Astrocyte of the cerebellum (primary cell): Measurements from ENCODE around the gene MAT1A.
"Not testable (repeated sequence)": the region's sequence is repeated elsewhere in the genome, so short reads cannot be mapped to it uniquely, and the experiment has no call there.

Experiments
- DNase-seq: peaks from one replicate; pipeline ENCODE4 v3.0.0-alpha.2; 2011; ENCODE audit warnings: low read depth
- H3K4me3 ChIP-seq: 2 replicates; pipeline ENCODE4 v1.5.1; 2011; ENCODE audit warnings: mild to moderate bottlenecking, low read depth, low read length, moderate library complexity
- CTCF ChIP-seq: IDR thresholded peaks from 2 replicates; pipeline ENCODE4 v1.5.1; 2012; ENCODE audit warnings: low read length, low read depth, moderate library complexity, mild to moderate bottlenecking; ENCODE audit errors: missing control alignments
- in situ Hi-C: cut with HindIII; loops from 2 replicates; pipeline ENCODE4 v1.10.0; 2017; ENCODE audit warnings: low sequenced_read_pairs

Gene MAT1A

GRCh38 chr10:80260295-80261243 lies 28.9 kb downstream of the MAT1A start:
- DNase-seq = peak; percentile 1
- in situ Hi-C loops = no loop called here
- peak; percentile 85 for TF ChIP-seq CTCF
- H3K4me3 ChIP-seq = no peak overlapping the region

GRCh38 chr10:80259405-80259871 lies 30.0 kb downstream of the MAT1A start:
- H3K4me3 ChIP-seq = no peak overlapping the region
- no peak for DNase-seq
- no peak for TF ChIP-seq CTCF
- in situ Hi-C loops = no loop called here

- in situ Hi-C loops, H3K4me3 ChIP-seq, DNase-seq: not testable (repeated sequence)
- TF ChIP-seq CTCF = peak; percentile 27
Measured at GRCh38 chr10:80256798-80257197, 32.7 kb downstream of the MAT1A start.

DNA sequence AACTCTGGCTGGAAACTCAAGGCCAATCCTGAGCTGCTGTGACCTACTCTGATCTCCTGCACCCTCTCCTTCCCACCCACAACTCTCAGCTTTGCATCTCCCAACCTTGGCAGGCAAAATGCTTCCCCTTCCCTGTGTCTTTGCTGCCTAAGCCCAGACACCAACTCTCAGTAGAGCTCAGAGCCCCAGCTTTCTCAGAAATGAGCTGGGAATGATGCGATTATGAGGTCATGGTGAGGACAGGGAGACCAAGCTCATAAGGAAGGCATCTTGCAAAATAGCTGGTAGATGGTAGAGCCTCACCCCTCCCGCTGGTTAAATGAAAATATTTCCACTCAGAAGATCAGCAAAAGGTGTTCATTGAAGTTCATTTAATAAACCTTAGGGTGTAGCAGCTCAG lies 34.7 kb downstream of the MAT1A start:
- DNase-seq, H3K4me3 ChIP-seq, in situ Hi-C loops: not testable (repeated sequence)

- H3K4me3 ChIP-seq, DNase-seq, in situ Hi-C loops: not testable (repeated sequence)
Measured at GRCh38 chr10:80253963-80254271, 35.5 kb downstream of the MAT1A start.

- no peak for TF ChIP-seq CTCF
- no peak overlapping the region for H3K4me3 ChIP-seq
Measured at GRCh38 chr10:80253266-80253962, 36.0 kb downstream of the MAT1A start.

DNA sequence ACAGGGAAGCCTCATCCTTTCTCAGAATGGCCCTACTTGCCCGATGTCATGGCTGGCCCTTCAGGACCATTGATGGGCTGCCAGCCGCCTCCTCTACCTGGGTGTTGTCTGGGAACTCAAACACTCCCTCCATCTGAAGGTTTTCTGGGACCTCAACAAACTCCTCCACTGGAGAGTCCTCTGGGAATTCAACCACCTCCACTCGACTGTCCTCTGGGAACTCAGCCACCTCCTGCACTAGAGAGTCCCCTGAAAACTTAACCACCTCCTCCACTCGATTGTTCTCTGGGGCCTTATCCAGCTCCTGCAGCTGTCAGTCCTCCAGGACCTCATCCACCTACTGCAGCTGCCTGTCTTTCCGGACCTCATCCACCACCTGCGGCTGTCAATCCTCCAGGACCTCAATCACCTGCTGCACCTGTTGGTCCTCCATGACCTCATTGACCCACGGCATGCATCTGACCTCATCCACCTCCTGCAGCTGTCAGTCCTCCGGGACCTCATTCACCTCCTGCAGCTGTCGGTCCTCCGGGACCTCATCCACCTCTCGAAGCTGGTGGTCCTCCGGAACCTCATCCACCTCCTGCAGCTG lies 37.1 kb downstream of the MAT1A start:
- no peak for TF ChIP-seq CTCF
- no peak for DNase-seq
- no peak overlapping the region for H3K4me3 ChIP-seq
- in situ Hi-C loops = no loop called here

More at GRCh38 chr10:80253266-80253962, 36.0 kb downstream of the MAT1A start:
- DNase-seq = no peak
- in situ Hi-C loops = no loop called here

DNA sequence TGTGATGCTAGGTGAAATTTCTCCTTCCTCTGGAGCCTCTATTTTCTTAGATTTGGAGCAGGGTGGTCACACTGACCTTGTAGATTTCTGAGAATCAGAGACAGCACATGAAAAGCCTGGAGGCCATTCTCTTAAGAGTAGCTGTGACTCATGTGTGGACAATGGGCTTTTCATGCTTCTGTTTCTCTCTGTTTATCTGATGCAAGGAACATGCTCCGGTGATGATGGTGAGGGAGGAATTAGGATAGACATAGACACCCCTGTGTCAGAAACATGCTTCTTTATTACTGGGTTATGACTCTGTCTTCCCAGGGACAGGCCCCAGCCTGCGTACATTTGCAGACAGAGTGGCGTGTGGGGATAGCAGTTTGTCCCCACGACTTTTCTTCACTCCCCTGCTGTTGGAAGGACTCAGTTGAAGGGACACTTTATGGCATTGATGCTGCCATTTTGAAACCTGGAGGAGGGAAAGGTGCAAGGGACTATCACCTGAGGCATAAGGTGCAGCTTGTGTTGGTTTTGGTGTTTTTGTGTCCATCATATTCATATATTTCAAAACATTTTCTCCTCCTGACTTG lies 37.7 kb downstream of the MAT1A start:
- DNase-seq, in situ Hi-C loops, H3K4me3 ChIP-seq: not testable (repeated sequence)

- DNase-seq, H3K4me3 ChIP-seq, in situ Hi-C loops: not testable (repeated sequence)
Measured at GRCh38 chr10:80250399-80250798, 39.1 kb downstream of the MAT1A start.

DNA sequence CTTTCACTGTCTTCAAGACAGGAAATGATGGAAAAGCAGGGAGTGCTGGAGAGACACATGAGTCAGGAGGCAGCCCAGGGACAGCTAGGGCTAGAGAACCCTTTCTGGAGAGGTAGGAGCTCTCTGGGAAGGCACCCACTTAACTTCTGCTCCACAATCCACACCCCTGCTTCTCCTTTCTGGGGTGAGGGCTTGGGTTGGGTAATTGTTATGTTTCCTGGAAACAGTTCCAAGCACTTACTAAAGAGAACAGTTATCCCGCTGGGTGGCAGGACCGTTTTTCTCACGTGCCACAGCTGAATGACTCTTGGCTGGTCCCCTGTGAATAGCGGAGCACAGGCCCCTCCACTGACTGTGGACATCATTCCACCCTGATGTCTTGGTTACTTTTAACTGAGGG lies 39.6 kb downstream of the MAT1A start:
- DNase-seq, H3K4me3 ChIP-seq, in situ Hi-C loops: not testable (repeated sequence)

- H3K4me3 ChIP-seq, in situ Hi-C loops, DNase-seq: not testable (repeated sequence)
Measured at GRCh38 chr10:80247611-80248010, 41.8 kb downstream of the MAT1A start.
